Suprapubic skin (tissue), 4 donors: Measurements from ENCODE around the gene KLRC2.
"Not testable (repeated sequence)": the region's sequence is repeated elsewhere in the genome, so short reads cannot be mapped to it uniquely, and the experiment has no call there.

Source experiments
- CTCF ChIP-seq, 2 donors: fragments of 200-600 bp in 1 of 2; fragments of 450-650 bp in 1 of 2; sonication (generic) in 1 of 2; IDR thresholded peaks; one replicate each; pipeline ENCODE4 v1.5.1; 2016 to 2019; ENCODE audit warnings: antibody characterized with exemption in 2 of 2, mild to moderate bottlenecking in 1 of 2, moderate library complexity in 1 of 2
- EP300 ChIP-seq: sonication (generic); formaldehyde crosslinking; IDR thresholded peaks from one replicate; pipeline ENCODE4 v1.6.1; 2017; ENCODE audit warnings: antibody characterized with exemption
- POLR2A ChIP-seq, 2 donors: fragments of 450-650 bp; IDR thresholded peaks; one replicate each; pipeline ENCODE4 v1.6.1; 2017; ENCODE audit warnings: antibody characterized with exemption in 2 of 2, mild to moderate bottlenecking in 2 of 2, moderate library complexity in 2 of 2
- POLR2AphosphoS5 ChIP-seq, 3 donors: sonication (generic); formaldehyde crosslinking; IDR thresholded peaks; one replicate each; pipeline ENCODE4 v1.6.1; 2017; ENCODE audit warnings: antibody characterized with exemption in 3 of 3

- TF ChIP-seq CTCF (IDR thresholded peaks at IDR 0.05); POLR2AphosphoS5 (IDR thresholded peaks at IDR 0.05); POLR2A (IDR thresholded peaks at IDR 0.05); EP300: not testable (repeated sequence)
Observed at GRCh38 chr12:10390991-10391390, 44.8 kb downstream of the KLRC2 start.
